OCI-LY3 (cell line): ENCODE data around the gene ERVH48-1.

Source experiments
- H2AFZ ChIP-seq: fragments of 200-600, 300-600 bp; shearing (Covaris generic); 2 replicates; pipeline ENCODE4 v1.6.0; 2014; ENCODE audit warnings: antibody characterized with exemption, low read depth, low read length
- H3K27ac ChIP-seq: fragments of 200-600, 300-600 bp; sonication (generic); 2 replicates; pipeline ENCODE4 v1.5.1; 2014; ENCODE audit warnings: mild to moderate bottlenecking, low read length, moderate library complexity, mixed read lengths
- H3K27me3 ChIP-seq: fragments of 200-600, 300-600 bp; sonication (generic); 2 replicates; pipeline ENCODE4 v1.6.1; 2014; ENCODE audit warnings: low read depth, low read length, mixed read lengths
- H3K36me3 ChIP-seq: fragments of 200-600, 300-600 bp; sonication (generic); replicated peaks from 2 replicates; pipeline ENCODE3; 2014; ENCODE audit warnings: low read depth, low read length, mixed read lengths
- H3K4me1 ChIP-seq: fragments of 300-600, 200-600 bp; sonication (generic); 2 replicates; pipeline ENCODE4 v1.6.1; 2014; ENCODE audit warnings: low read length, mixed read lengths
- H3K4me2 ChIP-seq: fragments of 200-600, 300-600 bp; sonication (generic); 2 replicates; pipeline ENCODE4 v1.6.1; 2014; ENCODE audit warnings: low read length, mixed read lengths
- H3K4me3 ChIP-seq: fragments of 300-600, 200-600 bp; sonication (generic); 2 replicates; pipeline ENCODE4 v1.5.1; 2014; ENCODE audit warnings: antibody characterized with exemption, mild to moderate bottlenecking, low read length, moderate library complexity
- H3K79me2 ChIP-seq: fragments of 300-600, 200-600 bp; shearing (Covaris generic); 2 replicates; pipeline ENCODE4 v1.6.1; 2014; ENCODE audit warnings: mild to moderate bottlenecking, low read length, mixed read lengths
- H3K9ac ChIP-seq: fragments of 300-600, 200-600 bp; shearing (Covaris generic); 2 replicates; pipeline ENCODE4 v1.6.0; 2014; ENCODE audit warnings: mild to moderate bottlenecking, low read length, moderate library complexity
- H3K9me3 ChIP-seq: fragments of 200-600, 300-600 bp; shearing (Covaris generic); 2 replicates; pipeline ENCODE4 v1.6.1; 2014; ENCODE audit warnings: low read length, mixed read lengths; ENCODE audit not compliant: insufficient read depth
- H4K20me1 ChIP-seq: fragments of 200-600, 300-600 bp; sonication (generic); 2 replicates; pipeline ENCODE4 v1.6.1; 2016; ENCODE audit warnings: low read length, mixed read lengths; ENCODE audit not compliant: insufficient read depth
- EZH2phosphoT487 ChIP-seq: fragments of 200-600 bp; shearing (Covaris generic); IDR thresholded peaks from 2 replicates; pipeline ENCODE4 v1.6.1; 2018; ENCODE audit warnings: antibody characterized with exemption, mixed run types, low read depth
- TF ChIP-seq, protein P1 (sequence below): fragments of 200-600, 300-600 bp; sonication (generic); IDR thresholded peaks from 2 replicates; pipeline ENCODE4 v1.5.1; 2014; ENCODE audit warnings: antibody characterized with exemption, low read length, low read depth

Gene ERVH48-1

DNA sequence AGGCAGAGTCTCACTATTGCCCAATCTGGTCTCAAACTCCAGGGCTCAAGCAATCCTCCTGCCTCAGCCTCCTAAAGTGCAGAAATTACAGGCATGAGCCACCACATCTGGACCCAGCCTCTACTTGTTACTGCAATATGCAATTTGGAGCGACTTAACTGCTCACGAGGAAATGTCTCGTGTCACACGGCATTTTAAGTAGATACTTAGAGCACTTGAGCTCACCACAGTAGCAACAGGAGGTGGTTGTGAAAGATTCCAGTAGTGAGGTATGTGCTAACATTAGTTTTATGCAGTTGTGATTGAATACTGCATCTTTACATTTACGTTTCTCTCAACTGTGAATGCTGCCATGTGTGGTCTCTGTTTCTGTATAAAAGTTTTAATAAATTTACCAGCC is 38.1 kb downstream of the ERVH48-1 start:
- TF ChIP-seq, protein P1, sequence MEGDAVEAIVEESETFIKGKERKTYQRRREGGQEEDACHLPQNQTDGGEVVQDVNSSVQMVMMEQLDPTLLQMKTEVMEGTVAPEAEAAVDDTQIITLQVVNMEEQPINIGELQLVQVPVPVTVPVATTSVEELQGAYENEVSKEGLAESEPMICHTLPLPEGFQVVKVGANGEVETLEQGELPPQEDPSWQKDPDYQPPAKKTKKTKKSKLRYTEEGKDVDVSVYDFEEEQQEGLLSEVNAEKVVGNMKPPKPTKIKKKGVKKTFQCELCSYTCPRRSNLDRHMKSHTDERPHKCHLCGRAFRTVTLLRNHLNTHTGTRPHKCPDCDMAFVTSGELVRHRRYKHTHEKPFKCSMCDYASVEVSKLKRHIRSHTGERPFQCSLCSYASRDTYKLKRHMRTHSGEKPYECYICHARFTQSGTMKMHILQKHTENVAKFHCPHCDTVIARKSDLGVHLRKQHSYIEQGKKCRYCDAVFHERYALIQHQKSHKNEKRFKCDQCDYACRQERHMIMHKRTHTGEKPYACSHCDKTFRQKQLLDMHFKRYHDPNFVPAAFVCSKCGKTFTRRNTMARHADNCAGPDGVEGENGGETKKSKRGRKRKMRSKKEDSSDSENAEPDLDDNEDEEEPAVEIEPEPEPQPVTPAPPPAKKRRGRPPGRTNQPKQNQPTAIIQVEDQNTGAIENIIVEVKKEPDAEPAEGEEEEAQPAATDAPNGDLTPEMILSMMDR, result no peak
- no peak for TF ChIP-seq EZH2phosphoT487
- no peaks in the 10 kb centered on the region for H4K20me1 ChIP-seq
- H3K9ac ChIP-seq, result no peak overlapping the region
- peaks cover 3% of the 10 kb centered on the region for H3K36me3 ChIP-seq
- no peak overlapping the region for H3K27ac ChIP-seq
- peaks cover 2% of the 10 kb centered on the region for H3K4me1 ChIP-seq
- H3K4me3 ChIP-seq, result no peak overlapping the region
- no peaks in the 10 kb centered on the region for H3K9me3 ChIP-seq
- H2AFZ ChIP-seq, result no peak overlapping the region
- H3K79me2 ChIP-seq, result no peaks in the 10 kb centered on the region
- H3K4me2 ChIP-seq, result no peak overlapping the region
- no peaks in the 10 kb centered on the region for H3K27me3 ChIP-seq

DNA sequence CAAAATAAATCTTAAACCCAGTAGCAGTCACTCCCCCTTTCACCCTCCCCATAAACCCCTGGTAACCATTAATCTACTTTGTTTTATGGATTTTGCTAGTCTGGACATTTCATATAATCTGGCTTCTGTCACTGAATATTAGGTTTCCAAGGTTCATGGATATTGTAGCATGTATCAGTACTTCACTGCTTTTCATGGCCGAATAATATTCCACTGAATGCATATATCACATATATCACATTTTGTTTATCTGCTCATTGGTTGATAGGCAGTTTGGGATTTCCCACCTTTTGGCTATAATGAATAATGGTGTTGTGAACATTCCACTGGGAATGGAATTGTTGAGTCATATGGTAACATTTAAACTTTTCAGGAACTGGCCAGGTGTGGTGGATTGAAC is 41.5 kb downstream of the ERVH48-1 start:
- Histone ChIP-seq H3K27me3 (no peaks in the 10 kb centered on the region), H3K36me3 (peaks cover 3% of the 10 kb centered on the region), H3K4me3 (no peak overlapping the region), H3K79me2 (peaks cover 16% of the 10 kb centered on the region), H2AFZ (no peak overlapping the region), H3K27ac (no peak overlapping the region), H3K4me1 (peaks cover 6% of the 10 kb centered on the region; the same call in 1 of the 2 replicates), H3K4me2 (no peak overlapping the region), H3K9me3 (no peaks in the 10 kb centered on the region), H3K9ac (no peak overlapping the region), H4K20me1 (no peaks in the 10 kb centered on the region)
- TF ChIP-seq, protein P1, result no peak
- TF ChIP-seq EZH2phosphoT487, result no peak

DNA sequence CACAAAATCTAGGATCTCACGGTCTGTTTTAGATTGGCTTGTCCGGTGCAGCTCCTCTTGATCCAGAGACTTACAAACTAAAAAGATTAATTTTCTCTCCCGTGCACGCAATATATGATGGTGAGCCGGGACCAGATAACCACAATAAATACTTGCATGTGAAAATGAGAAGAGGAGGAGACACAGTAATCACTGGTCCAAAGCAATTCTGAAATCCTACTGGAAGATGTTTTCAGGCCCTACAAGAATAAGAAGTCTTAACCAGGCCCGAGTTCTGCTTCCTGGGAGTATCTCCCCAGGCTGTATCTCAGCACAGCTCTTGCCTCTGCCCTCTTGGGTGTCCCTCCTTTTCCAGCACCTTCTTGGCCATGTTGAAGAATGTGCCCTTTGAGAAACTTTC is 45.1 kb downstream of the ERVH48-1 start:
- Histone ChIP-seq H3K9me3 (no peaks in the 10 kb centered on the region), H3K4me1 (peaks cover 12% of the 10 kb centered on the region; the same call in 1 of the 2 replicates), H3K27ac (no peak overlapping the region), H3K4me3 (peak overlapping the region; percentile 93), H3K36me3 (peaks cover 3% of the 10 kb centered on the region), H3K27me3 (no peaks in the 10 kb centered on the region), H4K20me1 (no peaks in the 10 kb centered on the region), H2AFZ (no peak overlapping the region), H3K9ac (peak overlapping the region; percentile 85), H3K79me2 (peaks cover 51% of the 10 kb centered on the region), H3K4me2 (peak overlapping the region; percentile 89)
- TF ChIP-seq EZH2phosphoT487, result no peak
- TF ChIP-seq, protein P1, result no peak

DNA sequence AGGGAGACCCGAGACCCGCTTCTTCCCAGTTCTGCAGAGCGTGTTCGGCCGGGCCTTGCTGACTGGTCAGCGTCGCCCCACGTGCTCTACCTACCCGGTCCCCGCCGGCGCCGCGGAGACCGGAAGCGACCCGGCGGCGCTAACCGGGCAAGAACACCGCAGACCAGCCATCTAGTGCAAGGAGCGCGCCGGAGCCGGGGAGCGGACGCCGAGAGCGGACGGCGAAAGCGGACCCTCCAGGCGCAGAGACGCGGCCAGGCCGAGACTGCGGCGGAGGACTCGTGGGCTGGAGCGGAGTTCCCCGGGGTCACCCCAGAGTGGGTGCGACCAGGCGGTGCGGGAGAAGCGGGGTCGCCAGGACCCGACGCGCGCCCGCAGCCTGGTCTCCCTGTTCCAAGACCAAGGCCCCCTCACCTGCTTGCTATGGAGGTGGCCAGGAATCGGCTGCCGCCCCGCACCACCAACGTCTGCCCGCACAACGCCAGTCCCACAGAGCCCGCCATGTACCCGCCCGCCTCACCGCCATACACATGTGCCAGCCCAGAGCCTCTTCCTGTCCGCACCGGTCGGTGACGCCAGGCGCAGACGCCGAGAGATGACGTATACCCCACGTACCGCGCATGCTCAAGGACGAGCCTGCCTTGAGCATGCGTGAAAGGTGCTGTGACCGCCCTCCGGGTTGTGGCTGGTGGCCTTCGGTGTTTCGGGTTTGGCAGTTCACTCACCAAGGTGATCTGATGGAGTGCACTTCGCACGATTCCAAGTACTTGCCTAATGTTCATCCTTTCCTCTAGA is 46.2 kb downstream of the ERVH48-1 start, which contains the start of gene WDR4:
WDR4 (minus strand) TSS at position 547 of the 795 bp plus-strand sequence; CDS start at position 503, 44 bp downstream.
- Histone ChIP-seq H3K79me2 (peaks cover 52% of the 10 kb centered on the region), H3K27me3 (no peaks in the 10 kb centered on the region), H3K36me3 (peaks cover 3% of the 10 kb centered on the region), H3K9me3 (no peaks in the 10 kb centered on the region), H3K27ac (peak within 1 kb of the TSS; percentile 63), H4K20me1 (no peaks in the 10 kb centered on the region), H3K4me2 (peak within 1 kb of the TSS; percentile 96), H2AFZ (peak within 1 kb of the TSS; percentile 90), H3K4me3 (peak within 1 kb of the TSS; percentile 93), H3K4me1 (peaks cover 12% of the 10 kb centered on the region; the same call in 1 of the 2 replicates), H3K9ac (peak within 1 kb of the TSS; percentile 85)
- TF ChIP-seq EZH2phosphoT487, result no peak
- TF ChIP-seq, protein P1, result no peak
